GM21723 (cell line): Measurements from ENCODE around the gene PFDN1.
"Not testable (repeated sequence)": the region's sequence is repeated elsewhere in the genome, so short reads cannot be mapped to it uniquely, and the experiment has no call there.

Experiments used
- ATAC-seq: cut with Tn5 transposase; IDR thresholded peaks from one replicate; pipeline ENCODE4 v1.9.1; 2021; ENCODE audit warnings: mild to moderate bottlenecking, moderate library complexity; ENCODE audit not compliant: unreplicated experiment

PFDN1 gene, protein sequence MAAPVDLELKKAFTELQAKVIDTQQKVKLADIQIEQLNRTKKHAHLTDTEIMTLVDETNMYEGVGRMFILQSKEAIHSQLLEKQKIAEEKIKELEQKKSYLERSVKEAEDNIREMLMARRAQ

DNA sequence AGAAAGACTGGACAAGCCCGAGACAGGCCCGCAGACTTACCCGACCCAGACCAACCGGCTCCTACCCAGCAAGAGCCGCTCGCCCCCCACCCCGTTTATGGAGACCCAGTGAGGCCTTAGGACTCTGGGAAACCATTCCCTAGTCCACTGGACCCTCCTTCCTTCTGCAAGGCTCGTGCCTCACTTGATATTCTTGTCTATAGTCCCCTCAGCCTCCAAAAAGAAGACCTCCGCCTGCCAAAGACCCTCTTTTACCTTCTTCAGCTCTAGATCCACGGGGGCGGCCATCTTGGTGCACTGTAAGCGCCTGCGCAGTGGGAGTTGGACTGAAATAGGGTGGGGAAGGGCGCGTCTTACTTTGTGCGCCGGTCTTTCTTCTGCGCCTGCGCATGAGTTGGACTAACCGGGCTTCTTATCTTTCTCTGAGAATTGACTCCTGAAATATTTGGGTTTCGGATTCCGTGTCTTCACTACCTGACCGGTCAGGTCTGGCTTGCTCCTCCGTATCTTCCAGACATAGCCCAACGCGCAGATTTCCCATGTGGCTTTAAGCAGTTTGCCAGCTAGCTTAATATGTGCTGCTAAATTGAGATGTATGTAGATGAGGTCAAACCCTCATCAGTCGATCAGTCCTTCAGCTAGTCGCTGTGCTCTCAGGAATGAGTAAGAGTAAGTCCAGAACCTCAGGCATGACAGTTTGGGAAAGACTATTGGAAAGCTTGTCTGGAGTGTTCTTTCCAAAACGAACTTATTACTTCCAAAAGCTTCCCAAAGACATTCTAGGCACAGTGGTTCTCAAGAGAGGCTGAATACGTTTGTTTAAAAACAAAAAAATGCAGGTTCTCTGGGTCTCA lies at the start of gene PFDN1:
Gene PFDN1 (minus strand): TSS at position 316 of the 854 bp plus-strand sequence. CDS start 28 bp downstream, at position 288.
- peak; percentile 97 for ATAC-seq

DNA sequence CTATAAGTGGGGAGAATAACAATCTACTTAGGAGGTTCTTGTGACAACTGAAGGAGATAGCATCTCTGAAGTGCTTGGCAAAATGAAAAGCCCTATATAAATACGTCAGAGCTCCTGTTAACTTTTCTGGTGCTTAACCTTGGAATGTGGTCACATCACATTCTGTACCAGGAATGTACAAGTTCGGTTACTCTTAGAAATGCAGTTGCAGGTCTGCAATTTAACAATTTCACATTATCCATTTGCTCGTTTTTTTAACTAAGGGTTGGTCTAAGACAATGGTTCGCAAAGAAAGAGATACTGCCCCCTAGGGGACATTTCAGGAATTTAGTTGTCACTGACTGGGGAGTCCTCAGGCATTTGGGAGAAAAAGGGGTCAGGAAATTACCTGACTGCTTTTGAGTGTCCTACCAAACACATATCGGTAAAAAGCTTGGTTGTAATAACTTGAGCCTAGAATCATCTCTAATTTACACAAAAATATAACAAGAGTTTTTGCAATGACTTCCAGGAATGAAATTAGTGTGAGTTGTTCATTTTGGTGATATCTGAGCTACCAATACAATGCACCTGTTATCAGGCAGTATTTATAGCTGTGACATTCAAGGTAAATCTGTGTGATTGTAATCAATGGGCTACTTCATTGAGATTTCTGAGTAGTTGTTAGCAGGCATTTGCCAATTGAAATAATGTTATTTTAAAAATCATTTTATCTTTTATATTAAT lies 48.9 kb upstream of the PFDN1 start:
- no peak for ATAC-seq

DNA sequence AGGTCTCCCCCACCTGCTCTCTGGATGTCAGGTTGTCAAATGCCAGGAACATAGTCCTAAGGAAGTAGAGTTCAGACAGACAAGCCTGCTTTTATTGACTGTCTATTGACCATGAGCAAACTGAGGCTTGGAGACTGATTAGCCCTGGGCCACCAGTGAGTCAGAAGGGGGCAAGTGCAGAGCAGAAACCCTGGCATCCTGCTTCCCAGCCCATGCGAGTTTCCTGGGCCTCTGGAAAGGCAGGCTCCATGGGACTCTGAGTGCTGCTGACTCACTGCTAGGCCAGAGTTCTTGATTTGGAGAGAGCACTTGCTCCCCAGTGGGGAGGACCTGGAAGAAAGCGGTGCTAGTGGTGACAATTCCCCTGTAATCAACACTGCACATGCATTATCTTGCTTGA lies 46.3 kb upstream of the PFDN1 start:
- no peak for ATAC-seq

DNA sequence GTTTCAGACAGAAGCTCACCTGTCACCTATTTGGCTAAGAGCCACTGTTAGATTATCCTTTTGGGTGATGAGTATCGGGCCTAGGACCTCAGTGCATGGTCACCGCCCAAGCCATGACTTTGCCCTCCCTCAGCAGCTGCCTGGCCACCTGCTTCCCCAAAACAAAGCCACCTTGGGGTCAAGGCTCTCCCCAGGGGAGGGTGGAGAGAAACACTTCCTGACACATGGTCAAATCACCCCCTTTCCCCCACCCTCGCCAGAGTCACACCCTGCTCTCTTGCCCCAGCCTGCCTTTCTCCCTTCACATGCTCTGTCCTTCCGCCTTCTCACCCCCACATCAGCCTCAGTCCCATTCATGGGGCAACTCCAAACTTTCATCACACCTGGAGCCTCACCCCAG lies 45.2 kb upstream of the PFDN1 start:
- no peak for ATAC-seq

DNA sequence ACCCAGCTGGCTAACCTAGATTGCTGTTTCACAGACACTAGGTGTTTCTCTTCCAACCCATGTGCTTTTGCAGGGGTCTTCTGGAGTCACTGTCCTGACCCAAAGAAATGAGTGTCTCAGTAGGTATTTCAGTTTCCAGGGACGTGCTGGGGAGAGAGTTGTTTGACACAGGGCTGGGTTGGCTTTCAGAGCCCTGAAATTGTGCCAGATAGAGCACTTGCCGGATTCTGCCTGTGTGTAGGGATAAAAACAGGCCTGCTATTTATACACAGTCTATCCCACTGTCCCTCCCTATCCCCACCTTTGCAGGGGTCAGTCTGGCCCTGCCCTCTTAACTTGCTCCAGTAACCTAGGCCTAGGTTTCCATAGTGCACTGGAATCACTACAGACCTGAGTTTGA lies 44.5 kb upstream of the PFDN1 start:
- ATAC-seq = no peak

DNA sequence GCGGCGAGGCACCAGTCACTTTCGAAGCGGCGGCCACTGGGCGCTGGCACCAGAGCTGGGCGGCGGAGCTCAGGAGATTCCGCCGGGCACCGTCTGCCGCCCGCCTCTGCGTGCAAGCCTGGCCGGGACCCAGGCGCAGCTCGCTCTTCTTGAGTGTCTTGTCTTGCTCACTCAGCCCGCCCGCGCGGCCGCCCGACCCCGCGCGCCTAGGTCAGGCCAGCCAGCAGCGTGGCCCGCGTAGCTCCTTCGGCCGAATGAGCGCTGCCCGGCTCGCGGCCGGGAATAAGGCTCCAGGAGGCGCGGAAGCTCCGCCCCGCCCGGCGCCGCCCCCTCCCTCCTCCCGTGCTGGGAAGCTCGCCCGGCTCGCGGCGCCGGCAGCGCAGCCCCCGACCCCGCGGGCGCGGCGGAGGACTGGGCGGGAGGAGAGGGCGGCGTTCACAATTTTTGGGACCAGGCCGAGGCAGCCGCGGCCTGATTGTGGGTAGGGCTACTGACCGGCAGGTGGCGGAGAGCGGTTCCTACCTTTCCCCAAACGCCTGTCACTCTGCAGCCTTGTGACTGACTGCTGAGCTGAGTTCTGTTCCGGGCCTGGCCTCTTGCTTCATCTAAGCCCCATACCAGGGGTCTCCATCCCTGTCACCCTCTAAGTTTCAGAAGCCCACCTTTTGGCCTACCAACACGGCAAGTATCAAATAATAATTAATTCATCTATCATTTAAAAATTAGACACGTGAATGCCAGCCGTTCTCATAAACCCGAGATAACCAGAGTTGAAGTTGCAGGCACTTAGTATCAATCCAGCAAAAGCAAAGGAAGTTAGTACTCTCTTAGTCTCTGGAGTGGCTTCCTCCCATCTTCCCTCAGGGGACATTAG lies 43.7 kb upstream of the PFDN1 start, which contains the start of gene HBEGF:
Gene HBEGF (minus strand): TSS at position 256 of the 874 bp plus-strand sequence. CDS start 275 bp downstream, outside the sequence.
- peak; percentile 80 for ATAC-seq

DNA sequence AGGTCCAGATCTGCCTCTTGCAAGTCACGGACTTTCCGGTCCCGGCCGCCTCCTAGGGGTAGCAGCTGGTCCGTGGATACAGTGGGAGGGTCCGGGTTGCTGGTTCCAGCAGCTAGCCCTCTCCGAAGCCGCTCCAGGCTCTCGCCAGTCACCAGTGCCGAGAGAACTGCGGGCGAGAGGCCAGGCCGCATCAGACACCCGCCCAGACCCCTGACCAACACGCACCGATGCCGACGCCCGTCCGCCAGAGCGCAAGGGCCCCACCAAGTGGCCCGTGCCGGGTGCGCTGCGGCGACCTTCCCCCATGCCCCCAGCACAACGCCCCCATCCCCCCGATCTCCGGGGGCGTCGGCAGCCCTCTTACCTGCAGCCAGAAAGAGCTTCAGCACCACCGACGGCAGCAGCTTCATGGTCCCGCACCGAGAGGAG lies 43.0 kb upstream of the PFDN1 start:
- ATAC-seq = peak; percentile 12

DNA sequence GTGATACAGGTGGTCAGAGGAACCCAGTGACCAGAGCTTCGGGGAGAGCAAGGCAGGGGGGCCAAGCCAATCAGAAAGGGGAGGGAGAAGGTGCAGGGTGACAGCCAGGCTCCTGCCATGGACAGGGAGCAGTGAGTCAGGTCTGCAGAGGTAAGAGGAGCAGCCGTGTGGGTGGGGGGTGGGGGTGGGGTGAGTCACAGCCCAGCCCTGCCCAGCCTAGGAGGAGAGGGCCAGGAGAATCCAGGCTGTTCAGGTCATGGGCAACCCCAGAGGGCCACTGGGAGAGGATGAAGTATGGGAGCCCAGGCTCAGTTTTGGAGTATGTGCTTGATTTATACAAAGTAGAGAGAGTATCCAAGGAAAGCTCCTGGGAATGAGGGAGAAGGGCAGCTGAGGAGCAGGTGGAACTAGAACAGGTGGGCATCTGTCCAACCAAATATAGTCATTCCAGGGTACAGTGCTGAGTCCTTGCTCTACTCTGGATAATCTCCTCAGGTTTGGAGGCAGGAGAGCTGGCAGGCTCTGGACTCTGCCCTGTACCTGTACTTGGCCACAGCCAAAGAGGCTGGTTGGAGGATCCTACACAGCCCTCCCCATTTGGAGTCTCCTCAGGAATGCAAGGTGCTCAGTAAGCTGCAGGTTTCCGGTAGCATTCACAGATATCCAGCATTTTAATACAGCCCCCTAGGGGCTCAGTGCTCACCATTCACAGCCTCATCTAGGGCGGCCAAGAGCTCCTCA lies 42.0 kb upstream of the PFDN1 start:
- ATAC-seq = no peak

DNA sequence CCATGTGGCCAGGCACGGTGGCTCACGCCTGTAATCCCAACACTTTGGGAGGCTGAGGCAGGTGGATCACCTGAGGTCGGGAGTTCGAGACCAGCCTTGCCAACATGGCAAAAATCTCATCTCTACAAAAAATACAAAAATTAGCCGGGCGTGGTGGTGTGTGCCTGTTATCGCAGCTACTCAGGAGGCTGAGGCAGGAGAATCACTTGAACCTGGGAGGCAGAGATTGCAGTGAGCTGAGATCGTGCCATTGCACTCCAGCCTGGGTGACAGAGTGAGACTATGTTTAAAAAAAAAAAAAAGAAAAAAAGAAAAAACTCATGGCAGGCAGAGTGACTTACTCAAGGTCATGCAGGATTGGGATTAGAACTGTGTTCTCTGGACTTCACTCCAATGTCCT lies 40.9 kb upstream of the PFDN1 start:
- not testable (repeated sequence) for ATAC-seq

DNA sequence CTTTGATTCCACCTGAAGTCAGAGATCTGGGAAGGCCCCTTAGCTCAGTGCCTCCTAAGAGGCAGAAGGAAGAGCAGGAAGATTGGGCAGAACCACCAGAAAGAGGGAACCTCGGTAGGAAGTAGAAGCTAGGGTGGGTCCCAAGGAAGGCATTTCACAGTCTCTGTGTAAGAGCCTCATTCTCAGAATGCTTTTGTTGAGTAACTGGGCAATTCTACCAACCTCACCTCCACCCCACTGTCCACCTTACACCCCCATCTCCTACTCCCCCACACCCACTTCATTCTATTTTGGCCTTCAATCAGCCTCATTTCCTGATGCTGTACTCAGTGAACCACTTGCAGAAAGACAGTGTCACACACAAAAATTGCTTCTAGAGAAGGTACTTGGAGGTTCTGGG lies 40.0 kb upstream of the PFDN1 start:
- no peak for ATAC-seq

DNA sequence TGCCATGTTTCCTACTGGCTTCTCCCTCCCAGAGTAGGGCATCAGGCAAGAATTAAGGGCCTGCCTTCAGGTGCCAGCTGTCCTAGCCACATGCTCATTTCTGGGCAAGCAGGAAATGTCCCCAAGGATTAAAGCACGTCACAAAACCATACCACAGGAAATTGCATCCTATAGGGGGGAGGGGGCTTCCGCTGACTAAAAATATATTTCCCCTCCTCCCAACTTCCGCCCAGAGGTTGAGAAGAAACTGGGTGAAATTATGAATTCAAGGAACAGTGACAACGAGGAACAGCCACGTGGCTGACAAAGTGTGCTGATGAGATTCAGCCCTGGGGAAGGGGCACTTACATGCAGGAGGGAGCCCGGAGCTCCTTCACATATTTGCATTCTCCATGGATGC lies 39.4 kb upstream of the PFDN1 start:
- ATAC-seq = no peak

DNA sequence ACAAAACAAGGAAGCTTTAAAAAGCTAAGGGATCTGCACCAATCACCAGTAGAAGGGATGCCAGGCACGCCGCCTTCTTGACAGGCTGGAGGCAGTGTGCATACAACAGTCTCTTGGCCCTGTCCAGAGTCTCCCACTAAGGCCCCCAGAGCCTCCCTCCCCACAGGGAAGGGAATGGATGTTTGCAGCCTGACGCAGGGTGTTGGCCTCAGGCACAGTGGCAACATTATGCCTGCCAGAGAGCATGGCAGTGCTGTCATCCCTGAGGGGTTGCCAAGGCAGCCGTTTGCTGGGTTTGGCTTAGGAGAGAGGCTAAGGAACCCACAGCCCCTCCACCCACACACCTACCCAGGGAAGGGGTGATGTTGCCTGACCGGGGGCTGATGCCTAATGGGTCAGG lies 38.7 kb upstream of the PFDN1 start:
- no peak for ATAC-seq

DNA sequence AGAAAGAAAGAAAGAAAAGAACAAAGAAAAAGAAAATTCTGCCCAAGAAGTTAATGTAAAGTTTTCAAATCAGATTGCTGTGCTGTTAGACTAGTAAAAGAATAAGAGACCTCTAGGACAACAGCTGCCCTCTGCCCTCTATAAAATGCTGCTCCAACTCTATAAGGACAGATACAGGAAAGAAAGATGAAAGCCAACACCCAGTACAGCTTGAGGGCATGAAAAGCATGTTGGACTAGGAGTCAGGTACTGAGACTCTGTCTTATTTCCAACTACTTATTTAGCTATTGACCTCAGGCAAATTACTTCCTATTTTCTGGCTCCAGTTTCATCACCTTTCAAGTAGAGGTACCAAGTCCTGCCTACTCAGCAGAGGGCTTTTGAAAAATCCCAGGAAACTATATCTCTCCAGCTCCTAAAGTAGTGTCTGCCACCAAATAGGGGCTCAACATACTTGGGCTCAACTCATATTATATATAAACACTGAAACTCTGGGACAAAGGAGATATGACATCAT lies 37.8 kb upstream of the PFDN1 start:
- no peak for ATAC-seq

DNA sequence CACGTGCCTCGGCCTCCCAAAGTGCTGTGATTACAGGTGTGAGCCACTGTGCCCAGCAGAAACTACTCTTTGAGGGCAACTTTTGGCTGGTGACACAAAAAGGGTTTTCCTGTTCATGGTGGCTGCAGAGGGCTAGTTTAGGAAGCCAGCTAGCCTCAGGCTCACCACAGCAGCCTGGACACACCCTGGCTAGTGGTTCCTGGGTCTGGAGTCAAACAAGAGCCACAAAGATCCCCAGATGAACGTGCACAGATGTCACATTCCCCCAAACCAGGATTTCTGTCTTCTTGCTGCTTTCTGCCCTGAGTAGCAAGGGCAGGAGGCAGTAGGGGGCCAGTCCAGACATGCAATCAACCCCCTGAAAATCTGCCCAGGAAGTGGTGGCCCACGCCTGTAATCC lies 36.7 kb upstream of the PFDN1 start:
- no peak for ATAC-seq

DNA sequence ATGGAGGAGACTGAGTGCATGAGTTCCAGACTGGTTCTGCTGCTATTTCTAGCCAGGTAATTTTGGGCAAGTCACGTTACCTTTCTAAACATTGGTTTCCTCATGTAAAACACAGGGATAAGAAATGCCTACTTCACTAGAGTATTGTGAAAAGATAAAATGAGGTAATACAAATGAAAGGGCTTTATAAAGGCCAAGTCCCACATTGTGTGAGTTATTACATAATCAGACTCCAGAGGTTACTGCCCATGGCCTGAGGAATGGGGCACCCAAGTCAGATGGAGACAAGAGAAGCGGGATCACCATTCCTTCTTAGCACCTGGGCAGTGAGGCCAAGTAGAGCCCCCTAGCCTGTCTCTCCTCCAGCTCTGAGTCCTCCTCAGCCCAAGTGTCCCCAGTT lies 36.0 kb upstream of the PFDN1 start:
- ATAC-seq = no peak

DNA sequence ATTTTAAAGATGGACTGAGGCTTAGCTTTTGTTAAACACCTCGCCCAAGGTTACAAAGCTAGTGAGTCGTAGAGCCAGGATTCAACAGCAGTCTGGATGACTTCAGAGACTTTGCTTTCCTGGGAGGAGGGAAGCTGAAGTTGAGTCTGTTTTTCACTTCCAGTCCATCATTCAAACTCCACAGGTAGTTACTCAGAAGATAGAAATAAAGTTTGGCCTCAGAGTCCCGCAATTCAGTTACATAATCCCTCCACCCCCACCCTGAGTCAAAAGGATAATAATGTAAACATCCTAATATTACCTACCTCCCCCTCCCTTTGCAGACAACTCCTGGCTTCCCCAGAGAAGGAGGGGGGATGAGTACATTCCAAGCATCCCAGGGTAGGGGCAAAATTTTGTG lies 35.4 kb upstream of the PFDN1 start:
- no peak for ATAC-seq

DNA sequence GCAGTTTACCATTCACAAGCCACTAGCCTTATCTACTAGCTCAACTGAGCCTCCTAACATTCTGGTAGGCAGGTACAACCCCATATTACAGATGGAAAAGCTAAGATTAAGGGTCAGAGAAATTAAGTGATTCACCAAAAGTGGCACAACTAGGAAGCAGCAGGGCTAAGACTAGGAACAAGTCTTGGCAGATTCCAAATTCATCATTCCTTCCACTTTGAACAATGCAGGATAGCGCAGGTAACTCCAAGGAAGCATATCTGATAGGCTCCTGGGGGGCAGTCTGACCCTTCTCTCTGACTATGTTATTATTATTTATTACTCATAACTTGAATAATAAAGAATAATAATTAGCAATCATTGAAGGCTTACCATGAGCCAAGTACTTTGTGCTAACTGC lies 35.0 kb upstream of the PFDN1 start:
- ATAC-seq = no peak

DNA sequence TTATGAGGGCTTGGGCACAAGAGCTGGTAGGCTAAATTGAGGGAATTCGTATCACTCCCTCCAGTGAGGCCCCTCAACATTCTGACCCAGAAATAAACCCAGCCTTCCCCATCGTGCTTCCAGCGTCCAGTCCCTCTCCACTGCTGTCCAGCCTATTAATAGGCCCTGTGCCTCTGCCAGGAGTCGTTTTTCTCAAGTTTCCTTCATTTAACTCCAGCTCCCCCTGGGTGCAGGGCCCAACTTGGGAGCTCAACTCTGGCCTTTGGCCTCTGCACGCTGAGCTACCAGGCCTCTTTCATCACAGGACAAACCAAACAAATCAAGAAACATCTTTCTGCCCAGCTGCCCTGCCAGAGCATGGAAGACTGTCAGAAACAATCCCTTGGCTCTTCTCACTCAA lies 33.5 kb upstream of the PFDN1 start:
- ATAC-seq = no peak

DNA sequence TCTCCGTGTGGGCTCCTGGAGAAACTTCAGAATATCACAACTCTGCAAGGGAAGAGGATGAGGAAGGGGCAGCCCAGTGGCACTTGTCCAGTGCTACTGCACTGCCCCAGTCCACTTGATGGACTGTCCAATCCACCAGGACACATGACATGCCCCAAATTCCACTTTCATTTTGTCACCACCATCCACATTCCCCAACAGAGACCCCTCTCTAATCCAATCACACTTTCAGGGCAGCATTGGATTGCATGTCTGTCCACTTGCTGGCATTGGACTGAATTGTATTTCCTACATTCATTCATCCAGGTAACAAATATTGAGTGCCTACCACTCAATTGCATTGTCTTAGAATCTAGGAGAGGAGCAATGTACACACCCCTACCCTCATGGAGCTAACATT lies 28.7 kb upstream of the PFDN1 start:
- no peak for ATAC-seq
